ENCODE measurements around the gene CRTC1.

DNA sequence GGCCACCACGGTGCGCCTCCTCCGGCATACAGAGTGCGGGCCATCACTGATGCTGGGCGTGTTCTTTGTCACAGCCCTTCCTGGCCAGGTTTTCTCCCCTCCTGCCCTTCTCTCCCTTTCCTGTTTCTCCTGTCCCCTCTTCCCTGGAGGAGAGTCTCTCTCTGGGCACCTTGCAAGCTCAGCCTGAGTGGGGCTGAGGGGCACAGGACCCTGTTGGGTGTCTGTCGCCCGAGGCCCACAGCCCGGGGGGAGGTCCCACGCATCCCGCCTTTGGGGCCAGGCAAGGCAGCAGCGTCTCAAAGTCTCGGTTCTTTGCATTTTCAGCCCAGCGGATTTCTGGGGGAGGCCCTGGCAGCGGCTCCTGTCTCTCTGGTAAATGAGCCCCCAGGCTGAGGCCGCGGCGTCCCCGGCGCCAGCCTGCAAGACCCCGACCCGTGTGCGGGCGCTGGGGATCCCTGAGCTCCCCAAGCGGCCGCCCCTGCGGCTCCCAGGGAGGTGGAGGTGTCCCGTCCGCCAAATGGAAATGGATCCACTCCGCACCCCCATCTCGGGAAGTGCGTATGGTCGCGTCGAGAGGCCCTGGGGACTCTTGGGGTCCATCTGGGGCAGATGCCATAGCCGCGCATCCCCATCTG is 60.4 kb downstream of the CRTC1 start:
- TF ChIP-seq CTCF (IDR thresholded peaks at IDR 0.05), result no peak
- TF ChIP-seq POLR2A (IDR thresholded peaks at IDR 0.05), result no peak

Data from uterus (tissue), 2 donors.